HG02678 (cell line): ENCODE data around the gene ACTR3.

Experiments
- ATAC-seq: cut with Tn5 transposase; IDR thresholded peaks from one replicate; pipeline ENCODE4 v1.9.1; 2021; ENCODE audit warnings: mild to moderate bottlenecking, moderate library complexity; ENCODE audit not compliant: unreplicated experiment

The ACTR3 gene

GRCh38 chr2:113996671-113997594, 107.0 kb downstream of the ACTR3 start:
- ATAC-seq: no peak

GRCh38 chr2:114001152-114001551, 111.3 kb downstream of the ACTR3 start:
- no peak for ATAC-seq

- no peak for ATAC-seq
These were observed 112.0 kb downstream of the ACTR3 start for GRCh38 chr2:114001937-114002336.

GRCh38 chr2:114005110-114005783, 115.4 kb downstream of the ACTR3 start:
- ATAC-seq: no peak

GRCh38 chr2:114006460-114006859, 116.6 kb downstream of the ACTR3 start:
- ATAC-seq: no peak

GRCh38 chr2:114007436-114007835, 117.5 kb downstream of the ACTR3 start:
- ATAC-seq: no peak

- ATAC-seq: no peak
These were observed 118.8 kb downstream of the ACTR3 start for GRCh38 chr2:114008720-114009119.

- no peak for ATAC-seq
These were observed 119.5 kb downstream of the ACTR3 start for GRCh38 chr2:114009205-114009944.

- no peak for ATAC-seq
These were observed 120.1 kb downstream of the ACTR3 start for GRCh38 chr2:114010001-114010400.

- no peak for ATAC-seq
These were observed 121.8 kb downstream of the ACTR3 start for GRCh38 chr2:114011713-114012112.
